Measurements from ENCODE around the gene PNKD. TPM values are rescaled to one million over a fixed set of nuclear protein-coding genes. Genes with fewer than 3 reads are reported as not detected.

The PNKD gene
- total and polyA plus RNA-seq, 11 donors, result 53.8 to 146 (median 72.5) TPM

GRCh38 chr2:218343591-218343990 lies 73.3 kb downstream of the PNKD start:
- ATAC-seq (peak in 2 of 4 donors; percentile 10 to 35), DNase-seq (no peak)
- Histone ChIP-seq H3K27ac (no peak overlapping the region), H3K9me3 (no peaks in the 10 kb centered on the region), H3K27me3 (no peaks in the 10 kb centered on the region), H3K36me3 (peaks cover 0 to 8% (median 0%) of the 10 kb centered on the region in 9 donors), H3K4me1 (peaks cover 0 to 9% (median 0%) of the 10 kb centered on the region in 12 donors), H3K4me3 (no peak overlapping the region)
- TF ChIP-seq, protein P1, sequence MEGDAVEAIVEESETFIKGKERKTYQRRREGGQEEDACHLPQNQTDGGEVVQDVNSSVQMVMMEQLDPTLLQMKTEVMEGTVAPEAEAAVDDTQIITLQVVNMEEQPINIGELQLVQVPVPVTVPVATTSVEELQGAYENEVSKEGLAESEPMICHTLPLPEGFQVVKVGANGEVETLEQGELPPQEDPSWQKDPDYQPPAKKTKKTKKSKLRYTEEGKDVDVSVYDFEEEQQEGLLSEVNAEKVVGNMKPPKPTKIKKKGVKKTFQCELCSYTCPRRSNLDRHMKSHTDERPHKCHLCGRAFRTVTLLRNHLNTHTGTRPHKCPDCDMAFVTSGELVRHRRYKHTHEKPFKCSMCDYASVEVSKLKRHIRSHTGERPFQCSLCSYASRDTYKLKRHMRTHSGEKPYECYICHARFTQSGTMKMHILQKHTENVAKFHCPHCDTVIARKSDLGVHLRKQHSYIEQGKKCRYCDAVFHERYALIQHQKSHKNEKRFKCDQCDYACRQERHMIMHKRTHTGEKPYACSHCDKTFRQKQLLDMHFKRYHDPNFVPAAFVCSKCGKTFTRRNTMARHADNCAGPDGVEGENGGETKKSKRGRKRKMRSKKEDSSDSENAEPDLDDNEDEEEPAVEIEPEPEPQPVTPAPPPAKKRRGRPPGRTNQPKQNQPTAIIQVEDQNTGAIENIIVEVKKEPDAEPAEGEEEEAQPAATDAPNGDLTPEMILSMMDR (IDR thresholded peaks at IDR 0.05), result no peak
- TF ChIP-seq POLR2A (IDR thresholded peaks at IDR 0.05), result no peak
- 79 to 91% (median 84%) methylated on average over 3 of the region's 3 CpGs for WGBS, 4 donors
- intact Hi-C loops (cut with DNase I), result no loop called here

- WGBS, 4 donors, result 94 to 97% (median 97%) methylated on average over 12 of the region's 12 CpGs
- peak in 1 of 4 donors; percentile 10 for ATAC-seq
- peaks cover 0 to 9% (median 0%) of the 10 kb centered on the region in 12 donors for H3K4me1 ChIP-seq
- intact Hi-C loops (cut with DNase I), result no loop called here
- H3K36me3 ChIP-seq, result peaks cover 0 to 8% (median 0%) of the 10 kb centered on the region in 9 donors
- no peak overlapping the region for H3K4me3 ChIP-seq
- no peaks in the 10 kb centered on the region for H3K9me3 ChIP-seq
- no peak for DNase-seq
- TF ChIP-seq, protein P1 (IDR thresholded peaks at IDR 0.05), result no peak
- TF ChIP-seq POLR2A (IDR thresholded peaks at IDR 0.05), result no peak
- H3K27ac ChIP-seq, result no peak overlapping the region
- H3K27me3 ChIP-seq, result no peaks in the 10 kb centered on the region
Measured at GRCh38 chr2:218344090-218344754, 73.9 kb downstream of the PNKD start.

DNA sequence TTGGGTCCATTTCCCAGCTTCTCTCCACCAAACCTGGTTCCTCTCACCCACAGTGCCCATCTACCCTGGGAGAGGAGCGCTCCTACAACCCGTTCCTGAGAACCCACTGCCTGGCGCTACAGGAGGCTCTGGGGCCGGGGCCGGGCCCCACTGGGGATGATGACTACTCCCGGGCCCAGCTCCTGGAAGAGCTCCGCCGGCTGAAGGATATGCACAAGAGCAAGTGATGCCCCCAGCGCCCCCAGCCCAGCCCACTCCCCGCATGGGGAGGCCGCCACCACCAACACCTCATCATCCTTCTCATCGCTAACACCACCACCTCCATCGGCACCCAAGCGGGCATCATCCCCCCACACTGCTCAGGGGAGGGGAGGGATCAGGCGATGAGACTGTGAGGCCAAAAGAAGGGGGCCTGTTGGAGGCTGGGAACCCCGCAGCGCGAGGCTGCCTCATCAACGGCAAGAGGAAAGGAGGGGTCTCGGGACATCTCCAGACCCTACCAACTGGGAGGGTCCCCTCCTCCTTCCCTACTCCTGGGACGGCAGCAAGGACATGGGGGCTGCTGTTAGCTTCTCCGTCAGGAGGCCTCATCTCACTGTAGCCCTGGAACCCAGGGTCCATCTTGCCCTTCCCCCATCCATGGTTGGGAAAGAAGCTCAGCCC lies 74.6 kb downstream of the PNKD start:
- H3K4me3 ChIP-seq, result no peak overlapping the region
- H3K27ac ChIP-seq, result no peak overlapping the region
- no peaks in the 10 kb centered on the region for H3K9me3 ChIP-seq
- no peak for TF ChIP-seq POLR2A (IDR thresholded peaks at IDR 0.05)
- TF ChIP-seq, protein P1 (IDR thresholded peaks at IDR 0.05), result no peak
- H3K4me1 ChIP-seq, result peaks cover 0 to 9% (median 0%) of the 10 kb centered on the region in 12 donors
- H3K36me3 ChIP-seq, result peaks cover 0 to 8% (median 0%) of the 10 kb centered on the region in 9 donors
- WGBS, 4 donors, result 93 to 98% (median 96%) methylated on average over 11 to 22 of the region's 22 CpGs
- ATAC-seq (peak in 1 of 4 donors; percentile 10), DNase-seq (no peak)
- no peaks in the 10 kb centered on the region for H3K27me3 ChIP-seq
- intact Hi-C loops (cut with DNase I), result no loop called here

DNA sequence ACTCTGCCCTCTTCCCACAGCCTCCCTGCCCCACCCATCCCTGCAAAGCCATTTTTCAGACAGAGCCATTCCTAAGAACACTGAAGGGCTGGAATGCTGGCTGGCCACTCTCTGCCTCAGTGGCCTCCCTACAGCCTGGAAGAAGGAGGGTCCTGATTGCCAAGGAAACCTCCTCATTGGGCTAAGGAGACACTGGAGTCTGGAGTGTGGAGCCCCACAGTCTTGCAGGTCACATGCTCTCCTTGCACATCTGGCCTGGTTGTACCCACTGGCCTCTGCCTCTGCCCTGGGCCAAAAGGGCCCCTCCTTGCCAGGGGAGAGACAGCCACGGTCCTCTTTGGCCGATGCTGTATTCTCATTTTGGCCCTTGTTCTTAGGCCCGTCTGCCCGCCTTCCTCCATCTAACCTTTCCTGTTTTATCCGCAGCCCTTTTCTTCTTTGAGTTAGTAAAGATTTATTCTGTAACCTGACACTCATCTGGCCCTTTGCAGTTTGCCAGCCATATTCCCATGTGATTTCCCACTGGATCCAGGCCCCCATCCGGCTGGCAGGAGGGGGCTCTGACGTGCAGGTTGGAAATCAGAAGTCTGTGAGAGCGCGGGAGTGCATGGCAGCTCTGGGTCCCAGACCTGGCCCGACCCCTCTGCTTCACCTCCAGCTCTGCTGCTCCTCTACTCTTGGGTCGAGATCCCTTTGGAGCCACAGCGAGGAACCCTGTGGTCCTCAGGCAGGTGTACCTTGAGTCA lies 75.3 kb downstream of the PNKD start:
- intact Hi-C loops (cut with DNase I), result no loop called here
- no peak for ATAC-seq
- H3K27me3 ChIP-seq, result no peaks in the 10 kb centered on the region

More for the DNA sequence above, 75.3 kb downstream of the PNKD start:
- WGBS, 4 donors, result 85 to 91% (median 89%) methylated on average over 12 of the region's 12 CpGs
- no peak overlapping the region for H3K4me3 ChIP-seq
- peaks cover 0 to 4% (median 0%) of the 10 kb centered on the region in 12 donors for H3K9me3 ChIP-seq
- H3K27ac ChIP-seq, result no peak overlapping the region
- H3K4me1 ChIP-seq, result peaks cover 0 to 9% (median 0%) of the 10 kb centered on the region in 12 donors
- no peak for DNase-seq
- peaks cover 0 to 8% (median 0%) of the 10 kb centered on the region in 9 donors for H3K36me3 ChIP-seq
- TF ChIP-seq, protein P1 (IDR thresholded peaks at IDR 0.05), result no peak
- TF ChIP-seq POLR2A (IDR thresholded peaks at IDR 0.05), result no peak

Measured in heart left ventricle (tissue), 16 donors.